ENCODE data around the gene MARCHF2. TPM values are rescaled to one million over a fixed set of nuclear protein-coding genes. Genes with fewer than 3 reads are reported as not detected.

Gene MARCHF2
- total RNA-seq, 1 experiment from 2014 or later, result 27.5 TPM

DNA sequence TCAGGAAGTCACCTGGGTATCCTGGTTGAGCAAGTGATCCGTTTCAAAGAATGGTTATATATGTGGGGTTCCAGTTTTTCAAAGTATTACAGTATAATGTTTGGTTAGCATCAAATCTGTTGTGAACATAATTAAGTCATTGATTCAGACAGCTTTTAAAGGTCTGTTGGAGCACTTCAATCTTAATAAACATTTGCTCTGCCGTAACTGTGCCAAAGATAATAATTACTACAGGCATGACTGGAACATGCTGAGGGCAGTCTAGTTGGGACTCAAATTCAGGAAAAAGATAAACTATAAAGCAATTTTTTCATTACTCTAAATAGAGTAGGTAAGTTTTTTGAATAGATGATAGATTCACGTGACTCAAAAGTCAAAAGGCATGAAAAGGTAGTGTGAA, 55.0 kb downstream of the MARCHF2 start:
- Histone ChIP-seq H4K91ac (ENCODE audit: insufficient read length, low read depth, low read length) (no peak overlapping the region), H2BK5ac (ENCODE audit: insufficient read length, low read length) (no peak overlapping the region), H3K79me1 (ENCODE audit: insufficient read depth, low read depth, low read length, poor library complexity, severe bottlenecking) (peaks cover 11% of the 10 kb centered on the region), H3K18ac (ENCODE audit: insufficient read length, low read depth, low read length) (no peak overlapping the region), H3K56ac (ENCODE audit: insufficient read length, low read depth, low read length) (no peak overlapping the region), H3K14ac (ENCODE audit: insufficient read depth, low read length) (no peak overlapping the region), H3K9me3 (ENCODE audit: control insufficient read depth, low read depth, low read length) (no peaks in the 10 kb centered on the region), H3K4ac (ENCODE audit: low read depth, low read length) (no peak overlapping the region), H4K5ac (ENCODE audit: insufficient read length, low read depth, low read length) (no peak overlapping the region), H3K79me2 (ENCODE audit: insufficient read depth, low read length) (peaks cover 16% of the 10 kb centered on the region; the same call in 1 of the 2 replicates), H3K23me2 (ENCODE audit: insufficient read length, low read depth, low read length, poor library complexity, severe bottlenecking) (no peaks in the 10 kb centered on the region), H3K27ac (ENCODE audit: insufficient read length, low read depth, low read length) (no peak overlapping the region), H2BK15ac (ENCODE audit: low read depth, low read length) (no peak overlapping the region), H3K4me2 (ENCODE audit: insufficient read depth, insufficient read length, low read length) (no peak overlapping the region), H3K4me1 (ENCODE audit: insufficient read depth, low read length) (no peaks in the 10 kb centered on the region), H4K20me1 (ENCODE audit: control insufficient read depth, insufficient read depth, insufficient read length) (no peaks in the 10 kb centered on the region), H2AFZ (ENCODE audit: low read length) (no peak overlapping the region), H3K9ac (ENCODE audit: extremely low read depth, insufficient read length, low read length) (no peak overlapping the region), H2AK5ac (ENCODE audit: insufficient read length, low read length) (no peak overlapping the region), H3K27me3 (ENCODE audit: insufficient read depth, low read length) (no peaks in the 10 kb centered on the region), H2BK12ac (ENCODE audit: insufficient read length, low read depth, low read length) (no peak overlapping the region), H3T11ph (ENCODE audit: low read length) (no peak overlapping the region), H4K8ac (replicated peaks; ENCODE audit: insufficient read length, low read depth, low read length) (no peak overlapping the region), H2BK120ac (ENCODE audit: low read depth, low read length, poor library complexity, severe bottlenecking) (no peak overlapping the region), H3K23ac (ENCODE audit: insufficient read length, low read depth, low read length) (no peak overlapping the region), H2BK20ac (ENCODE audit: low read depth, low read length, poor library complexity, severe bottlenecking) (no peak overlapping the region)
- H3K36me3 Mint-ChIP-seq (ENCODE audit: insufficient read depth in 1 of 3, low read depth in 3 of 3), result peaks cover 75 to 98% (median 96%) of the 10 kb centered on the region in 3 experiments
- DNase-seq, result no peak
- no peak overlapping the region for H3K4me3 Mint-ChIP-seq
- WGBS (ENCODE audit: extremely low coverage, insufficient read length, low lambda C conversion rate), result no CpG with 5 or more reads among the region's 3 CpGs
- H3K4me1 Mint-ChIP-seq, result no peaks in the 10 kb centered on the region
- H3K27me3 Mint-ChIP-seq (ENCODE audit: low read depth), result no peaks in the 10 kb centered on the region
- H3K9me3 Mint-ChIP-seq, result no peaks in the 10 kb centered on the region
- TF ChIP-seq, protein P1, sequence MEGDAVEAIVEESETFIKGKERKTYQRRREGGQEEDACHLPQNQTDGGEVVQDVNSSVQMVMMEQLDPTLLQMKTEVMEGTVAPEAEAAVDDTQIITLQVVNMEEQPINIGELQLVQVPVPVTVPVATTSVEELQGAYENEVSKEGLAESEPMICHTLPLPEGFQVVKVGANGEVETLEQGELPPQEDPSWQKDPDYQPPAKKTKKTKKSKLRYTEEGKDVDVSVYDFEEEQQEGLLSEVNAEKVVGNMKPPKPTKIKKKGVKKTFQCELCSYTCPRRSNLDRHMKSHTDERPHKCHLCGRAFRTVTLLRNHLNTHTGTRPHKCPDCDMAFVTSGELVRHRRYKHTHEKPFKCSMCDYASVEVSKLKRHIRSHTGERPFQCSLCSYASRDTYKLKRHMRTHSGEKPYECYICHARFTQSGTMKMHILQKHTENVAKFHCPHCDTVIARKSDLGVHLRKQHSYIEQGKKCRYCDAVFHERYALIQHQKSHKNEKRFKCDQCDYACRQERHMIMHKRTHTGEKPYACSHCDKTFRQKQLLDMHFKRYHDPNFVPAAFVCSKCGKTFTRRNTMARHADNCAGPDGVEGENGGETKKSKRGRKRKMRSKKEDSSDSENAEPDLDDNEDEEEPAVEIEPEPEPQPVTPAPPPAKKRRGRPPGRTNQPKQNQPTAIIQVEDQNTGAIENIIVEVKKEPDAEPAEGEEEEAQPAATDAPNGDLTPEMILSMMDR (conservative IDR thresholded peaks at IDR 0.05), result no peak
- H3K27ac Mint-ChIP-seq, result no peak overlapping the region

Measured in H9 (cell line).